NCI-H446 treated with DMSO at 0.1 percent for 48 hours (cell line): Measurements from ENCODE around the gene BMI1.

ENCODE experiments used
- DNase-seq: peaks from one replicate; lab custom pipeline; 2025; lab: John Stamatoyannopoulos, UW

Gene BMI1

DNA sequence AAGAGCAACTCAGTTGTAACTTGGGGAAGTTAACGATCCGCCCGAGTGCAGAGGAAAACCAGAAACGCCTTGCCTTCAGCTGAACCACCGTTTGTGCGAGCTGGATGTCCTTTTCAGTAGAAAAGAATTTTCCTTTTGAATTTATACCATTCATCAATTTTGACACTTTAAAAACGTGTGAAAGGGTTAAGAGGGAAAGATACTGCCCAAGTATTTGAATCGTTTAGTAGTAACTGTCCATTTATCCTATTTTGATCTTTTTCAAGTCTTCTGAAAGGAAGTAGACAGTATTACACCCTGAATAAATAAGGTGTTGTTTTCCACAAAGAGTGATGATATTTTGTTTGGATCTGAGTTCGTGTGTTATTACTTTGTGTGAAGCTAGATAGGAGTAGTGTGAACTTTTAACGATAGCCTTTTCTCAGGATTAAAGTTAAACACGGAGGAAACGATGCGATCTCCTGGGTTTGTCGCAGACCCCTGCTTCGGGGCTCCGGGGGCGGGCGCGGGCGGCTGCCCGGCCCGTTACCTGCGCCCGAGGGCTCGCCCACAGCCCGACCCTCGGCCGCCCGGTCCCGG, 830 bp upstream of the BMI1 start:
- no peak for DNase-seq

DNA sequence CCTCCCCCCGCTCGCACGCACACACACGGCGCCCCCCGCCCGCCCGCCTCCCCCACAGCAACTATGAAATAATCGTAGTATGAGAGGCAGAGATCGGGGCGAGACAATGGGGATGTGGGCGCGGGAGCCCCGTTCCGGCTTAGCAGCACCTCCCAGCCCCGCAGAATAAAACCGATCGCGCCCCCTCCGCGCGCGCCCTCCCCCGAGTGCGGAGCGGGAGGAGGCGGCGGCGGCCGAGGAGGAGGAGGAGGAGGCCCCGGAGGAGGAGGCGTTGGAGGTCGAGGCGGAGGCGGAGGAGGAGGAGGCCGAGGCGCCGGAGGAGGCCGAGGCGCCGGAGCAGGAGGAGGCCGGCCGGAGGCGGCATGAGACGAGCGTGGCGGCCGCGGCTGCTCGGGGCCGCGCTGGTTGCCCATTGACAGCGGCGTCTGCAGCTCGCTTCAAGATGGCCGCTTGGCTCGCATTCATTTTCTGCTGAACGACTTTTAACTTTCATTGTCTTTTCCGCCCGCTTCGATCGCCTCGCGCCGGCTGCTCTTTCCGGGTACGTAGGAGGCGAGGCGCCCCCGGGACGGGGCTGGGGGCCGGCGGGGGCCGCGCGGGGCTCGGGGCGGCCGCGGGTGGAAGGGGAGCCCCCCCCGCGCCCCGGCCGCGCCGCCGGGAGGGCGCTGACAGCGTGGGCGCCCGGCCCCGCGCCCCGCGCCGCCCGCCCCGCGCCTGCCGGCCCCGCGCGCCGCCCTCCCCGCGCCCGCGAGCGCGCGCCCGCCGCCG, 441 bp downstream of the BMI1 start:
- DNase-seq: peak; percentile 34

DNA sequence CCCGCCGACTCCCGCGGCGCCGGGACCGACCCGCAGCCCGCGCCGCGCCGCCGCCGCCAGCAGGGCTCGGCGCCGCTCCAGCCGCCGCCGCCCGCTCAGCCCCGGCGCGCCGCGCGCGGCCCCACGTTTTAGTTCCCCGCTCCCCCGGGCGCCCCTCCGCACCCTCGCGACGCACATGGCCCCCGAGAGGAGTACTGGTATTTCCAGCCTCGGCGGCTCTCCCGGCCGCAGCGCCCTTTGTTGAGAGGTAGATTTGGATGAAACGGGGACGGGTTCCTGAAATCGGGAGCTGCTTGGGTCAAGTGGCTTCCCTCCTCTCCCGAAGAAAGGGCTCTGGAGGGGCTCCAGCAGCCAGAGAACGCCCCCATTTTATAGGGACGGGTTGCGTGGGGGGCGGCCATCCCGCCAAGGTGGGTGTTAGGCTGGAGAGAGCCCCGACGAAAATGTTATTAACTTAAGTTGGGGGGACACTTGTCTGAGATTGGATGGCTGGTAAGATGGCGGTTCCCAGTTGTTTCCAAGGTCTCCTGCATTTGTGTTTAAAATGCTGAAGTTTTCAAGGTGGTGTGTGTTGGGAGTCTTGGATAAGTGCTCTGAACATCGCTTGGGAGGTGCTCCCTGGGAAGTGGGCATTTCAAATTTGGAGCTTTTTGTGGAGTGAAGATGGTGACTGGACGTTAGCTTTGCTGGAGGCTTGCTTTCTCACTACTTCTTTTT, 1.2 kb downstream of the BMI1 start:
- DNase-seq: no peak

DNA sequence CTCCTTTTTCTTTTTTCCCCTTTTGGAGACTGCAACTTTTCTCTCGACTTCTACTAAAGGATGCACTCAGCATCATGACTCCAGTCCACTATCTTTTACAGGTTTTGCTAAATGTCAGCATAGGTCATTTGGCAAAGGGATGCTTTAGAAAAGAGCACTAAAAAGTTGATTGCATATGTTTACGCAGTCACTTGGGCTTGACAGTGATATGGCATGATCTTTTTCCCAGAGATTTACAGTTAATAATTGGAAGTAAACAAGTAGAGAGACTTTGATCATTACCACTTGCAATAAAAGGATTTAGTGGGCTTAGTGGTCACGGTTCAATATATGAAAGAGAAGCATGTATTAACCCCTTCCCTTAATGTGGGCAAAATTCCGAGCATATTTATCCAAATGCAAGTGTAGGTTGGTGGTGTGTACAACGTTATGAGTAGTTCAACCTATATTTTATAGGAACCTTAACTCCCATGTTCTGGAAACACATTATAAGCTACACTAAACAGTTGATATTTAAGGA, 1.8 kb downstream of the BMI1 start:
- DNase-seq: no peak

DNA sequence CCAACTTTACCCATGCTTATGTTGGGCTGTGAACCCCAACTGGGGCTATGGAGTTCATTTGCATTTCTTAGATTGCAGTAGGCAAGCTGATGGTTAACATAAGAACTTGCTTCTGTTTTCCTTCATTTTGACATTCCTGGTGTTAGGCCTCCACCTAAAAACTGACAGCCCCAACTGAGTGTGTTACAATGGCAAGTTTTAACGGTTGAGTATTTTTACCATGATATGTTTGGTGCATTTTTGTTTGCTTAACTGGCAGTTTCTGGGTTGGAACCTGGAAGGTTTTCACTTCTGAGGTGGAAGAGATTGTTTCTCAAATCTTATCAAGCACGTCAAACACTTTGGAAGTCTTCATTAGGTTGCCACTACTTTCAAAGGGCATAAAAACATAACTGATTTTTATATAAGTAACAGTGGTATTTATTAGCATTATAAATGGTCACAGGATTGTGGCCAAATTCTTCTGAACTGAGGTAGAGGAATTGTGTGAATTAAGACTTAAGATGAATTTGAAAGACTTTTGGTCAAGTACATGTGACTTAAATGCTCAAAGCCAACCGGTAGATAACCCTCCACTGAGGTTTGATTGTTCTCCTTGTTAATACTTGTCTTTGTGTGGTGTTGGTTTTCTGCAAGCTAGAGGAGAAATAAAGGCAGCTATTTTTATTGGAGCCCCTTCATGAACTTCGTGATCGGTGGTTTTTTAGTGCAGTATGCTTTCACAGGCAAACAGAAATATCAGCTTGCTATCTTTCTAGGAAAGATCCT, 2.8 kb downstream of the BMI1 start:
- no peak for DNase-seq

DNA sequence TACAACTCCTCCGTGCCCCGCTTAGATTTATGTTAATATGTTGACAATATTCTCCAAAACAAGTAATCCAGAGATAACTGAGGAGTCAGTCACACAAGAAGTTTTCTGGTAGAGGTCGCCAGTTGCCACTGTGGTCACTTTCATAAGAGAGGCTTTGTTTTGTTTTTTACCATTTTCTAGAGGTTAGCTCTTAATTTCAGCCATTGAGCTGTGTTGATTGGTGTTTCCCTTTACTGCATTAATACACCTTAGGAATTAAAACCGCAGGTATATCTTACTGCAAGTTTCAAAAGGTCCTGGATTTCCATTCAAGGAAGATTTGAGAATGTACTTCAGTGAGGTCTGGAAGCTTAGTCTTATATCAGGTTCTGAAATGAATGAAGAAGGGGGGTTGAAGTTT, 3.5 kb downstream of the BMI1 start:
- no peak for DNase-seq

DNA sequence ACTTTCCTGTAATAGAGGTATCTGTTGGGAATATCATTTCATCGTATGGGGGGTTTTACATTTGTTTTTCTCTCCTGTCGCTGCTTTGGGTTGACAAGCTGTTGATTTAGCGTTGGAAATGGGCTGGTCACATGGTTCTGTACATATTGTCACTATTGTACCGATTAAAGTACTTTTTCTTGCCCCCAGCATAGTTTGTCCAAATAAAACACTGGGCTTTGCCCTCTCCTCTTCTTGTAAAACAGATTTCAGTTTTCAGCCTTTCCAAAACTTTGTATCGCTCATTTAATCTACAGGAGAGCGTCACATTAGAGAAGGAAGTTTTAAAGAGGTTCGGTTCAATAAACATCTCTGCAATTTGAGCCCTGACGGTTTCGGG, 4.0 kb downstream of the BMI1 start:
- no peak for DNase-seq

DNA sequence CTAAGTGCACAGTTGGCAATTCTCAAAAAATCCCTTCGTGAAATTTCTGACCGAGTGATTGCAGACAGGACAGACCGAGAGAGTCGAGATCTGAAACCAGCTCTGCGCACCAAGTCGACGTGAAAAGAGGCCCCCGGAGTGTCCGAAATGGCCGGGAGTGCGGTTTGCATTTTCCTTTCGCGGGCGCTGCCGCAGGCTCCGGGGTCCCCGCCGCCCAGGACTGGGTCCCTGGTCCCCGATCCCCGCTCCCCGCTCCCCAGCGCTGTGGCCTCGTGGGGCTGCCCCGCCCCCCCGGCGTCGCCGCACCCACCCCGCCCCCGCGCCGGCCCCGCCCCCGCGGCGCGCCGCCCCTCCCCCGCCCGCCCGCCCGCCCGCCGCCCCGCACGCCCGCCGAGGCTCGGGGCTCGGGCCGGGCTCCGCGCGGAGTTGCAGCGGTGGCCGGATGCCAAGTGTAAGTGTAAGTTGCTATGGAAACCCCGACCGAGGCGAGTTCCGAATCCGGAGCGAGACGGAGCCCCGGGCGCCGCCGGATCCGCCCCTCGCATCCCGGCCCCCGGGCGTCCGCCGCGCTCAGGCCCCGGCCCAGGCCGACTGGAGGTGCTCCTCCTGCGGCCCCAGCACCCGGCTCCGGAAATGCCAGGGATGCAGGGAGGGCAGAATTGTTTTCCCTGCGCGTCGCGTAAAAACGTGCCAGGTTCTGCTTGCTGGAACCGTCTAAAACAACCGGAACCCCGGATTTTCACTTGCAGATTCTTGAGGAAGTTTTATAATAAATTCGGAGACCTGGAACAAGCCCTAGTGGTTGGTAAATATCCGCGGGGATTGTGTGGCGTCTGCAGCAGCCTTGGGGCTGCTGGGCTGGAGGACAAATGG, 4.6 kb downstream of the BMI1 start:
- DNase-seq: no peak

DNA sequence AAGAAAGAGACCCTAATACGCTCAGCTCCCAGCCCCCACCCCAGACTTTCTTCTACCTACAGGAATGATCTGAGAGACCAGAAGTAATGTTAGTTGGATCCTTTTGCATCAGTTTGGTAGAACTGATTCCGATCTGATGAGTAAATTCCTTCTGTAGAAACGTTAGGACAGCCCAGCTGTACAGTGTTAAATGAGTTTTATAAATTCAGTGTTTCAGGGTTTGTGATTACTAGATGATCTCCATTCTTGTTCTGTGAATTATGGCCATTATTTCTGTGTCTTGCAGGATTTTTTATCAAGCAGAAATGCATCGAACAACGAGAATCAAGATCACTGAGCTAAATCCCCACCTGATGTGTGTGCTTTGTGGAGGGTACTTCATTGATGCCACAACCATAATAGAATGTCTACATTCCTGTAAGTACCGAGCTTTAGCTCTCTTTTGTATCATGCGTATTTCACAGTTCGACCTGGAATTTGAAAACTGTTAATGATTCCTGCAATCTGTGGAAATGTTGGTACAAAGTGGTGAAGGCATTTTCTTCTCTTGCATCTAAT, 5.3 kb downstream of the BMI1 start:
- no peak for DNase-seq

DNA sequence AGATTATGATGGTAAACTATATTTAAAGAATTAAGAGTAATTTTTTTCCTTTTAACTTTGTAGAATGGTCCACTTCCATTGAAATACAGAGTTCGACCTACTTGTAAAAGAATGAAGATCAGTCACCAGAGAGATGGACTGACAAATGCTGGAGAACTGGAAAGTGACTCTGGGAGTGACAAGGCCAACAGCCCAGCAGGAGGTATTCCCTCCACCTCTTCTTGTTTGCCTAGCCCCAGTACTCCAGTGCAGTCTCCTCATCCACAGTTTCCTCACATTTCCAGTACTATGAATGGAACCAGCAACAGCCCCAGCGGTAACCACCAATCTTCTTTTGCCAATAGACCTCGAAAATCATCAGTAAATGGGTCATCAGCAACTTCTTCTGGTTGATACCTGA, 8.3 kb downstream of the BMI1 start:
- no peak for DNase-seq

DNA sequence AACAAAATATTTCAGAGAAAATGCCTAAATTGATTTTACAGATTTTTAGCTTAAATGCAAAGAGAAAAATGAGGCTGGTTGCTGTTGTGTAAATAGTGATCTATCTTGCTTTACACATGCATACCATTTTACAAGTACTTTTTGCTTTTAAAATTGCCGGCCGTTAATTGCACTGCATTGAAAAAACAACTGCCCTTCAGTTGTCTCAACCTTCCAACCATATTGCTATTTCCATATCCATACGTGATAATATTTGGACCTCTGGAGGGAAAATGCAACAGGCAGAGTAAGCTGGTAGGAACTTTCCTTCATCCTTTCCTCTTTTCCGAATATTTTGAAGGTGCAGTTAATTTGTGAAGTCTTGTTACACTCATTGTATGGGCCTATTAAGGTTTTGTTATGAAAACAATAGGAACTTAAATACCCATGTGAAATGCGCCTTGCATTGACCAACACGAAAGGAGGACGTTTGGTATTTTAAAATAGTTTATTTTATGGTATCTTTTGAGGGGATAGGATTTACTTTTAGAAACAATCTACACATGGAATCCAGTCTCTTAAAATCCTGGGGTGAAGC, 11.3 kb downstream of the BMI1 start:
- DNase-seq: no peak

DNA sequence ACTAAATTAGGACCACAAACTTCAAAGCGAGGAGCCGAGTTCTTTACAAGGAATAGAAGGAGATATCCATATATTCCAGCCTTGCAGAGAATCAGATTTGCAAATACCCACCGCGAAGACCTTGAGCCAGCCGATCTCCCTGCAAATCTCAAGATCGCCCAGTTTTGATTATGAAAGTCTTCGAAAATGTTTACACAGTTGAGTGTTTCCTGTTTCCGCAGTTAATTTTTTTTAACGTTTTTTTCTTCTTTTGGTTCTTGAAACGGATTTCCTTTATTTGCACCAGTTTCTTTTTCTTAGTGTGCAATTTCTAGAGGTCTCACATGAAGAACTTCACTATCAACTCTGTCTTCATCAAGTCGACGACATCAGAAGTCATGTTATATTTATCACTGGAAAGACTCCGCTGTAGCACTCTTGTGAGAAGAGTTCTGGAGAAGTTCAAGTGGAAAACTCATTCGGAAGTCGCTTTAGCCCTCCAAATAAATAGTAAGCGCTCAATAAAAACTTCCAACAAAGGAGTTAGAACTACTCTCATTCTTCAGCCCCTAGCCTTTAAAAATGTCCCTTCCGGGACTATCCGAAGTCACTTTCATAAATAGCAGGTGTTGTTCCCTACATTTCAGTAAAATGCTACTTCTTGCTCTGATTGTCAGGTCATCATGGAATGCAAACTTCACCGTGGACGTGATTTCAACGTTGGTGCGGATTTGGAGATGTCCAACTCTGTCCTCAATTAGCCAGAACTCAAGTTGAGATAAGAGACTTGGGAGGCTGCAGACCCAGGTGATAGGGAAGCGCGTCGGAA, 12.5 kb downstream of the BMI1 start:
- DNase-seq: no peak

DNA sequence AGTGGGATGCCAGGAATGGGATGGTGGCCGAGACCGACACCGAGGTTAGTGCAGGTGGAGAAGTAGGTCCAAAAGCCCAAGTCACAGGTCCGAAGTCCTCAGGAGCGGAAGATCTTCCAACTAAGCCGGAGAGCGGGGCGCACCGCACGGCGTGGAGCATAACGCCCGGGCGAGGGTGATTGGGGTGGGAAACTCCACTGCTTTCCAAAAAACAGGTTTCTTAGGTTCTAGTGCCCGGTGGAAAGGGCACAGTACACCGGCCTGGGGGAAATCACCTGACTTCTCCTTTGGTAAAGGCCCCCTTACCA, 13.0 kb downstream of the BMI1 start:
- no peak for DNase-seq

DNA sequence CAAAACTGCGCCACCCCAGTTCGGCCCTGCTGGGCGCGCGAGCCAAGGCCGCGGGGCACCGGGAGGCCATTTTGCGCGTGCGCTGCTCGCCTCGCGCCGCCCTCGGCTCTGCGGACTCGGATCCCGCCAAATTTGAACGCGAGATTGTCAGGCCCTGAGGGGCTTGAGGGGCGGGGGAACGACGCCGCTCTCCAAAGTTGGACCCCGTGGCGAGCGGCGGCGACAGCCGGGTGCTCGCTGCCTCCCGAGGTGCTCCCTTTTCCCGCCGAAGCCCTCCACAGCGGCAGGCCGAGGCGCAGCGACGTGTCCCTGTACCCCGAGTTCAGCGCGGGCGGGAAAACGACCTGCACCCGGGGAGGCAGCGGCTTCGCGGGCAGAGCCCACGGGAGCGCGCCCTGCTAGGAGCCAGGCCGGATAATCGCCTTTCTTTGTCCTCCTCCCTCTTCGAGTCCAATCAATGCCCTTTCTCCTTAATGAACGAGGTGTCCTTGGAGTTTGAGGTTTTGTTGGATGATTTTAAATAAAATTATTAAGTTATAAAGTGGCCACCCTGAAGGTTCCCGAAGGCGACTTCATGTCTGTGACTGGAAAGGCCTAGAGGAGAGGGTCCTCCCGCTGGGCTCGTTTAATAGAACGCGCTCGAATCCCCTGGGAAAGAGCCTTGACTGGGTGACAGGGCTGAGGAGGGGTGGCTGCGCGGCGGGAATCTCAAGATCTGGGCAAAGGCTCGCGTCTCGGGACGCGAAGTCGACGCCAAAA, 13.7 kb downstream of the BMI1 start:
- no peak for DNase-seq

DNA sequence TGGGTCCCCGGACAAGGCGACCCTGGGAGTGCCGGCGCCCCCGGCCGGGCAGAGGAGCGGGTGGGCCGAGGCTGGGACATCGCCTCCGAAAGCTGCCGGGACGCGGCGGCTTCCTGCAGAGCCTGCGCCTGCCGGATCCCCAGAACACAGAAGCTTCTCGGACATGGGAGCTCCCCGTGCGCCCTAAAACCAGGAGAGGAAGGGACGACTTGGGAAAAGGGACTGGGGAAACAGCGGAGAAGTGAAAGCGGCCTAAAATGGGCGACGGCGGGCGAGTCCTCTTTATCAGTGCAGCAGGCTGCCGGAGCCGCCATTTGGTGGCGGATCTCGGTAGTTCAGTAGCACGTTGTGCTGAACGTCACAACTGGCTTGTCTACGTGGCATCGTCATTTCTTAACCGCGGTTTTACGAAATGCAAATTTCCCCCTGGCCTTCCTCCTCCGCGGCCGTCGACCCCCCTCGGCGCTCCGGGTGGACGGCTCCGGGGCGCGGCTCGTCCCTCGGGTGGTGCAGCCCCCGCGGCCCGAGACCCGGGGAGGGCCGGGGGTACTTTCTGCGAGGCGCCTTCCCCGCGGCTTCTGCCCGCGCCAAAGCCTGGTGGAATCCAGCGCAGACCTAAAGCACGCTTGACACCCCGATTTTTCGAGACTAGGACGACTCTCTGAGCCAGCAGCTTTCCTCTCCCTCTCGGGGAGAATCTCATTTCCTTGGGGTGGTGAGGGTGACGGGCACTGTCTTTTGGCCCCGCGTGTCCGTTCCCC, 14.5 kb downstream of the BMI1 start:
- no peak for DNase-seq

DNA sequence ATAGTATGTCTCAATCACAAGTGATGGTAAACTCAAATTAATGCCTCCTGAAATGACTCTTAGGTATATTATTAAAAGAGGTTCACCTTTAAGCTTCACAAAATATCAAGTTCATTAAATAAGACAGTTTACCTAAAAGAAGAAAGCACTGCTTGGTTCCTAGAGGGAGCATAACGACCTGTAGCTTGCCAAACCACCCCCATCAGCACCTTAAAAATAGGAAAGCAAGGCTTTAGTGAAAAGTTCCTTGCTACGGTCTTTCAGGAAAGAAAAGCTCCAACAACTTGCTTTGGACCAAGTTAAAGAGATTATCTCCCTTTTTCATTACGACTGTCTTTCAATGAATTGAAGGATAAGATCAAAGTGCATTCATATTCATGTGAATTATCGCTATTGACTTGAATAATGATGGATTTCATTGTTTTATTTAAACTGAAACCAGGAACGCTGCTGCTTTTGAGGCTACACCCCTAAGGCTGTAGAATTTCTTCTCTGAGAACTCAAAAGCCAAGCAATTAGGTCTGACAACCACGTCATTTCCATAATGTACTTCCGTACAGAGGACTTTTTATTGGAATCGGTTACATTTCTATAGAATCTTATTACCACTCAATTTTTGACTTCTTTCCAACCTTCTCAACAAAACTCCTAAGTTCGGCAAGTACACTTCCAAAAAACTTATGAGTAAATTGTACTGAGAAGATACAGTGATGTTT, 17.4 kb downstream of the BMI1 start:
- DNase-seq: no peak

DNA sequence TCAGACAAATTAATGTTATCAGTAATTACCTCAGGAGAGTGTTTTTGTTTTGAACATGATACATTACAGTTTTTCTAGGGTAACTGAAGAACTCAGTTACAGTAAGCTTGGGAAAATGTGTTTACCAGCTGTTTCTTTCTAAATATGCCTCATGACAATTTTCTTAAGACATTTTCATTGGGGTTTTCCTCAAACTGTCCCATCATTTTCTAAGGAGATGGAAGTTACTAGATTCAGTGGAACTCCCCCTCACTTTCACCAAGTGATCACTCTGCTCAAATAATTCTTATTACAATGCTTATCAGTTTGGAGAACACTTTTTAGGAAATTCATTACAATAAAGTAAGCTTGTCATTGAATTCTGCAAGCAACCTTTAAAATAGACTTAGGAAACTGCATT, 18.0 kb downstream of the BMI1 start:
- DNase-seq: no peak

DNA sequence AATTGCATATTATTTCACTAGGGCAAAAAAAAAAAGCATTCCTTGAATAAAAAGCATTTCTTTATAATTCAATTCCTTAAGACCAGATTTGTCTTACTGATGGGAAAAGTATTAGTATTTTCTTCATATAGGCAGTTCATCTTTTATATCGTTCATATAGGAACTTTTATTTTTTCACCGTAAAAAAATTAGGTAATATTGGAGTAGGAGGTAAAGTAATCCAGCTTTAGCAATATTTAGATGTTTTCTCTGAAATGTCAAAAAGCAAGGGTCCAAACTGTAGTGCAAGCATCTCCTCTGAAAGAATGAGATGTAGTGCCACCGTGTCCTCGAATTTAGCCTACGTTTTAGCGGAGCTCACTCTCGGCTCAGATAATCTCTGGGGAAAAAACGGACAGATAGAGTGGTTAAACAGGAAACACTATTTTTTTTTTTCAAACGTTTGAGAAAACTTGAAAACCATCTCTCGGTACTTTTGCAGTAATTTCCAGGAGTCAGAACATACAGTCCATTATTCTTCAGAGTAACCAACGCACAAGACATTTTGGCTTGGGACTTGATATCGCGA, 18.9 kb downstream of the BMI1 start:
- DNase-seq: no peak
